GM18511 (cell line): ENCODE data around the gene RSF1.

Experiments used
- ATAC-seq: cut with Tn5 transposase; IDR thresholded peaks from one replicate; pipeline ENCODE4 v1.9.1; 2021; ENCODE audit warnings: mild to moderate bottlenecking, moderate library complexity; ENCODE audit not compliant: unreplicated experiment

Gene RSF1

GRCh38 chr11:77698896-77699295 is 121.6 kb downstream of the RSF1 start:
- ATAC-seq, result no peak

- ATAC-seq, result no peak
Observed at GRCh38 chr11:77697865-77698264, 122.7 kb downstream of the RSF1 start.

GRCh38 chr11:77695417-77695816 is 125.1 kb downstream of the RSF1 start:
- ATAC-seq, result no peak

- no peak for ATAC-seq
Observed at GRCh38 chr11:77690649-77691048, 129.9 kb downstream of the RSF1 start.

GRCh38 chr11:77687088-77687487 is 133.4 kb downstream of the RSF1 start:
- ATAC-seq, result no peak

GRCh38 chr11:77677138-77677537 is 143.4 kb downstream of the RSF1 start:
- no peak for ATAC-seq

- no peak for ATAC-seq
Observed at GRCh38 chr11:77672264-77672663, 148.3 kb downstream of the RSF1 start.

GRCh38 chr11:77669848-77670511 is 150.5 kb downstream of the RSF1 start:
- no peak for ATAC-seq

- ATAC-seq, result no peak
Observed at GRCh38 chr11:77668760-77669159, 151.8 kb downstream of the RSF1 start.

GRCh38 chr11:77665240-77665965 is 155.1 kb downstream of the RSF1 start:
- ATAC-seq, result no peak

- ATAC-seq, result no peak
Observed at GRCh38 chr11:77661670-77662069, 158.9 kb downstream of the RSF1 start.

- ATAC-seq, result no peak
Observed at GRCh38 chr11:77660947-77661346, 159.6 kb downstream of the RSF1 start.

- no peak for ATAC-seq
Observed at GRCh38 chr11:77658213-77659013, 162.1 kb downstream of the RSF1 start.

GRCh38 chr11:77656362-77656761 is 164.2 kb downstream of the RSF1 start:
- ATAC-seq, result no peak

GRCh38 chr11:77654770-77655434 is 165.6 kb downstream of the RSF1 start:
- no peak for ATAC-seq

- ATAC-seq, result no peak
Observed at GRCh38 chr11:77650123-77650522, 170.4 kb downstream of the RSF1 start.

GRCh38 chr11:77647654-77648305 is 172.7 kb downstream of the RSF1 start:
- ATAC-seq, result no peak

GRCh38 chr11:77644887-77645286 is 175.6 kb downstream of the RSF1 start:
- ATAC-seq, result no peak

GRCh38 chr11:77642228-77642627 is 178.3 kb downstream of the RSF1 start:
- no peak for ATAC-seq

- peak; percentile 97 for ATAC-seq
Observed at GRCh38 chr11:77637345-77638165, 183.0 kb downstream of the RSF1 start, which contains the start of gene CLNS1A. Gene CLNS1A, minus strand, starts transcription at chr11:77637794. Its CDS starts 80 bp downstream, at chr11:77637714.
